ENCODE measurements around the gene MBD3.
"Not testable (repeated sequence)": the region's sequence is repeated elsewhere in the genome, so short reads cannot be mapped to it uniquely, and the experiment has no call there.

Gene MBD3

GRCh38 chr19:1592755-1593500 is at the start of gene MBD3:
Gene MBD3 (minus strand): TSS chr19:1592865. CDS start chr19:1592631, 234 bp downstream.
- peak; percentile 93 for DNase-seq

- DNase-seq = not testable (repeated sequence)
Measured at GRCh38 chr19:1640893-1641448, 48.3 kb upstream of the MBD3 start.

GRCh38 chr19:1636325-1637236 is 43.9 kb upstream of the MBD3 start:
- no peak for DNase-seq

- DNase-seq = no peak
Measured at GRCh38 chr19:1634938-1635243, 42.2 kb upstream of the MBD3 start.

- DNase-seq = no peak
Measured at GRCh38 chr19:1634242-1634937, 41.7 kb upstream of the MBD3 start.

GRCh38 chr19:1633269-1633826 is 40.7 kb upstream of the MBD3 start:
- no peak for DNase-seq

GRCh38 chr19:1632462-1633268 is 40.0 kb upstream of the MBD3 start:
- no peak for DNase-seq

- no peak for DNase-seq
Measured at GRCh38 chr19:1631557-1632100, 39.0 kb upstream of the MBD3 start.

GRCh38 chr19:1630811-1631210 is 38.1 kb upstream of the MBD3 start:
- DNase-seq = no peak

- no peak for DNase-seq
Measured at GRCh38 chr19:1630012-1630411, 37.3 kb upstream of the MBD3 start.

GRCh38 chr19:1629256-1629808 is 36.7 kb upstream of the MBD3 start:
- no peak for DNase-seq

GRCh38 chr19:1627194-1627593 is 34.5 kb upstream of the MBD3 start:
- DNase-seq = no peak

GRCh38 chr19:1626417-1627010 is 33.8 kb upstream of the MBD3 start:
- no peak for DNase-seq

GRCh38 chr19:1624458-1624857 is 31.8 kb upstream of the MBD3 start:
- DNase-seq = peak; percentile 77

GRCh38 chr19:1622541-1622940 is 29.9 kb upstream of the MBD3 start:
- no peak for DNase-seq

GRCh38 chr19:1622007-1622406 is 29.3 kb upstream of the MBD3 start:
- no peak for DNase-seq

- no peak for DNase-seq
Measured at GRCh38 chr19:1621574-1621973, 28.9 kb upstream of the MBD3 start.

- no peak for DNase-seq
Measured at GRCh38 chr19:1621021-1621420, 28.4 kb upstream of the MBD3 start.

- no peak for DNase-seq
Measured at GRCh38 chr19:1620502-1620901, 27.8 kb upstream of the MBD3 start.

GRCh38 chr19:1619703-1620102 is 27.0 kb upstream of the MBD3 start:
- no peak for DNase-seq

- no peak for DNase-seq
Measured at GRCh38 chr19:1619094-1619439, 26.4 kb upstream of the MBD3 start.
